Measurements from ENCODE around the gene AUTS2.

DNA sequence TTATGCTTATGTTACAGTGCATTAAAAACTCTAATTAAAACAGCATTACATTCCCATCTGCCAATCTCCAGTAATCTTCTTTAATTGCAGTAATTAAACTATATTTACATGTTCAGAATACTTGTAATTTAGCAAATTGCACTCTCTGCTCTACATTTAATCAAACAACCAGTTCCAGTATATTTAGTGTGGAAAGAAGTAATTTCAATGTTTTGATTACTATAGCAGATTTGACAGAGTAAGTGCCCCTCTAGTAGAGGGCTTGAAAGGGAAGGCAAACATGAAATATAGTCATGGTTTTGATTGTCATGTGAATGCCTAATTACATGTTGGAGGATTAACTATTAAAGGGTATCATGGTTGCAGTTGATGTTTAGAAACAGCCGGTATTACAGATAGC, 739.7 kb downstream of the AUTS2 start:
- no peak for TF ChIP-seq LEF1 (IDR thresholded peaks at IDR 0.05; ENCODE audit: borderline replicate concordance)
- TF ChIP-seq NFRKB (IDR thresholded peaks at IDR 0.05): no peak
- TF ChIP-seq FOXM1 (IDR thresholded peaks at IDR 0.05; ENCODE audit: borderline replicate concordance): no peak
- TF ChIP-seq ZNF384 (IDR thresholded peaks at IDR 0.05): no peak
- TF ChIP-seq HDGF (IDR thresholded peaks at IDR 0.05; ENCODE audit: borderline replicate concordance): no peak
- no peak for TF ChIP-seq TARDBP (IDR thresholded peaks at IDR 0.05)
- no peak for TF ChIP-seq BHLHE40 (IDR thresholded peaks at IDR 0.05; ENCODE audit: borderline replicate concordance)
- no peak for TF ChIP-seq FOXA1 (IDR thresholded peaks at IDR 0.05)
